Mucosa of rectum (tissue), 2 donors: Measurements from ENCODE around the gene ATP8A1.

Source experiments
- H3K27ac ChIP-seq, 2 donors: one replicate each; pipeline ENCODE4 v1.7.0; 2013; ENCODE audit warnings: inconsistent platforms in 2 of 2, low read depth in 2 of 2, low read length in 2 of 2
- H3K27me3 ChIP-seq, 2 donors: one replicate each; pipeline ENCODE4 v1.7.0; 2013; ENCODE audit warnings: low read length in 2 of 2; ENCODE audit not compliant: control insufficient read depth in 2 of 2, insufficient read depth in 2 of 2
- H3K36me3 ChIP-seq, 2 donors: one replicate each; pipeline ENCODE4 v1.7.0; 2013; ENCODE audit warnings: low read length in 2 of 2; ENCODE audit not compliant: control insufficient read depth in 2 of 2, insufficient read depth in 2 of 2
- H3K4me1 ChIP-seq, 2 donors: one replicate each; pipeline ENCODE4 v1.7.0; 2013; ENCODE audit warnings: low read length in 2 of 2, mild to moderate bottlenecking in 1 of 2; ENCODE audit not compliant: control insufficient read depth in 2 of 2, insufficient read depth in 2 of 2
- H3K4me3 ChIP-seq, 2 donors: one replicate each; pipeline ENCODE4 v1.7.0; 2013; ENCODE audit warnings: low read length in 2 of 2
- H3K9ac ChIP-seq, 2 donors: one replicate each; pipeline ENCODE4 v1.7.0; 2013; ENCODE audit warnings: low read length in 2 of 2, low read depth in 1 of 2, mild to moderate bottlenecking in 1 of 2
- H3K9me3 ChIP-seq, 2 donors: one replicate each; pipeline ENCODE4 v1.7.0; 2013; ENCODE audit warnings: low read length in 2 of 2; ENCODE audit not compliant: control insufficient read depth in 2 of 2
- donor health status: healthy.
- donor health status: Normal muscosa, but diverticular disease.

ATP8A1 gene

GRCh38 chr4:42369489-42369888 lies 287.4 kb downstream of the ATP8A1 start:
- no peaks in the 10 kb centered on the region for H3K36me3 ChIP-seq
- H3K9ac ChIP-seq: no peak overlapping the region
- no peaks in the 10 kb centered on the region for H3K9me3 ChIP-seq
- H3K27ac ChIP-seq: no peak overlapping the region
- no peak overlapping the region for H3K4me3 ChIP-seq
- H3K27me3 ChIP-seq: no peaks in the 10 kb centered on the region
- H3K4me1 ChIP-seq: no peaks in the 10 kb centered on the region

GRCh38 chr4:42366959-42367358 lies 289.9 kb downstream of the ATP8A1 start:
- Histone ChIP-seq H3K9ac (no peak overlapping the region), H3K4me1 (no peaks in the 10 kb centered on the region), H3K4me3 (no peak overlapping the region), H3K9me3 (no peaks in the 10 kb centered on the region), H3K27ac (no peak overlapping the region), H3K27me3 (no peaks in the 10 kb centered on the region), H3K36me3 (no peaks in the 10 kb centered on the region)

- Histone ChIP-seq H3K4me3 (no peak overlapping the region), H3K9me3 (no peaks in the 10 kb centered on the region), H3K27me3 (no peaks in the 10 kb centered on the region), H3K4me1 (no peaks in the 10 kb centered on the region), H3K27ac (no peak overlapping the region), H3K36me3 (no peaks in the 10 kb centered on the region), H3K9ac (no peak overlapping the region)
Measured at GRCh38 chr4:42364266-42365053, 292.4 kb downstream of the ATP8A1 start.

GRCh38 chr4:42363614-42364013 lies 293.3 kb downstream of the ATP8A1 start:
- no peaks in the 10 kb centered on the region for H3K27me3 ChIP-seq
- no peaks in the 10 kb centered on the region for H3K9me3 ChIP-seq
- H3K4me3 ChIP-seq: no peak overlapping the region
- H3K36me3 ChIP-seq: no peaks in the 10 kb centered on the region
- no peak overlapping the region for H3K27ac ChIP-seq
- no peak overlapping the region for H3K9ac ChIP-seq
- H3K4me1 ChIP-seq: no peaks in the 10 kb centered on the region

GRCh38 chr4:42362591-42362990 lies 294.3 kb downstream of the ATP8A1 start:
- Histone ChIP-seq H3K9ac (no peak overlapping the region), H3K4me3 (no peak overlapping the region), H3K27me3 (no peaks in the 10 kb centered on the region), H3K27ac (no peak overlapping the region), H3K36me3 (no peaks in the 10 kb centered on the region), H3K9me3 (no peaks in the 10 kb centered on the region), H3K4me1 (no peaks in the 10 kb centered on the region)

- no peaks in the 10 kb centered on the region for H3K9me3 ChIP-seq
- H3K27me3 ChIP-seq: peaks cover 0 to 2% of the 10 kb centered on the region in 2 donors
- no peak overlapping the region for H3K9ac ChIP-seq
- no peak overlapping the region for H3K27ac ChIP-seq
- H3K4me1 ChIP-seq: no peaks in the 10 kb centered on the region
- H3K4me3 ChIP-seq: no peak overlapping the region
- H3K36me3 ChIP-seq: no peaks in the 10 kb centered on the region
Measured at GRCh38 chr4:42361456-42361855, 295.4 kb downstream of the ATP8A1 start.

- Histone ChIP-seq H3K9me3 (no peaks in the 10 kb centered on the region), H3K27ac (no peak overlapping the region), H3K4me1 (no peaks in the 10 kb centered on the region), H3K4me3 (no peak overlapping the region), H3K36me3 (no peaks in the 10 kb centered on the region), H3K9ac (no peak overlapping the region), H3K27me3 (peaks cover 0 to 2% of the 10 kb centered on the region in 2 donors)
Measured at GRCh38 chr4:42360256-42360669, 296.6 kb downstream of the ATP8A1 start.

- H3K4me3 ChIP-seq: peak overlapping the region in 1 of 2 donors; percentile 7
- H3K27me3 ChIP-seq: peaks cover 0 to 2% of the 10 kb centered on the region in 2 donors
- no peak overlapping the region for H3K9ac ChIP-seq
- H3K4me1 ChIP-seq: no peaks in the 10 kb centered on the region
- H3K36me3 ChIP-seq: no peaks in the 10 kb centered on the region
- H3K9me3 ChIP-seq: no peaks in the 10 kb centered on the region
- H3K27ac ChIP-seq: no peak overlapping the region
Measured at GRCh38 chr4:42359711-42360110, 297.2 kb downstream of the ATP8A1 start.
